Adrenal gland (tissue), 5 donors: ENCODE results near the gene NOL9.

ENCODE experiments used
- POLR2A ChIP-seq, 2 donors: fragments of 450-650 bp; IDR thresholded peaks; one replicate each; pipeline ENCODE4 v1.6.1; 2017; ENCODE audit warnings: antibody characterized with exemption in 2 of 2, mild to moderate bottlenecking in 2 of 2, moderate library complexity in 1 of 2
- TF ChIP-seq, protein P1 (sequence below), 6 experiments: fragments of 450-650 bp in 4 of 6; fragments of 200-600 bp in 2 of 6; sonication (generic) in 1 of 6; IDR thresholded peaks; 1 replicate in 5 of 6; 2 replicates in 1 of 6; pipeline versions ENCODE4 v1.5.1 to v1.8.0; 2016 to 2021; ENCODE audit warnings: antibody characterized with exemption in 6 of 6, mild to moderate bottlenecking in 2 of 6, moderate library complexity in 1 of 6
- donor health status: DM: no; HTN: no; CAD: no.

- TF ChIP-seq, protein P1, sequence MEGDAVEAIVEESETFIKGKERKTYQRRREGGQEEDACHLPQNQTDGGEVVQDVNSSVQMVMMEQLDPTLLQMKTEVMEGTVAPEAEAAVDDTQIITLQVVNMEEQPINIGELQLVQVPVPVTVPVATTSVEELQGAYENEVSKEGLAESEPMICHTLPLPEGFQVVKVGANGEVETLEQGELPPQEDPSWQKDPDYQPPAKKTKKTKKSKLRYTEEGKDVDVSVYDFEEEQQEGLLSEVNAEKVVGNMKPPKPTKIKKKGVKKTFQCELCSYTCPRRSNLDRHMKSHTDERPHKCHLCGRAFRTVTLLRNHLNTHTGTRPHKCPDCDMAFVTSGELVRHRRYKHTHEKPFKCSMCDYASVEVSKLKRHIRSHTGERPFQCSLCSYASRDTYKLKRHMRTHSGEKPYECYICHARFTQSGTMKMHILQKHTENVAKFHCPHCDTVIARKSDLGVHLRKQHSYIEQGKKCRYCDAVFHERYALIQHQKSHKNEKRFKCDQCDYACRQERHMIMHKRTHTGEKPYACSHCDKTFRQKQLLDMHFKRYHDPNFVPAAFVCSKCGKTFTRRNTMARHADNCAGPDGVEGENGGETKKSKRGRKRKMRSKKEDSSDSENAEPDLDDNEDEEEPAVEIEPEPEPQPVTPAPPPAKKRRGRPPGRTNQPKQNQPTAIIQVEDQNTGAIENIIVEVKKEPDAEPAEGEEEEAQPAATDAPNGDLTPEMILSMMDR (IDR thresholded peaks at IDR 0.05): no peak
- TF ChIP-seq POLR2A (IDR thresholded peaks at IDR 0.05): no peak
Measured at GRCh38 chr1:6585841-6586240, 31.5 kb upstream of the NOL9 start.
